ENCODE data around the gene GLB1L3.

The GLB1L3 gene

GRCh38 chr11:134345237-134345550 lies 69.0 kb downstream of the GLB1L3 start:
- no peak for DNase-seq

- no peak for DNase-seq
These were observed 70.2 kb downstream of the GLB1L3 start for GRCh38 chr11:134346101-134346975.

GRCh38 chr11:134346976-134347350 lies 70.8 kb downstream of the GLB1L3 start:
- no peak for DNase-seq

GRCh38 chr11:134347441-134347840 lies 71.3 kb downstream of the GLB1L3 start:
- no peak for DNase-seq

GRCh38 chr11:134349109-134349801 lies 73.1 kb downstream of the GLB1L3 start:
- DNase-seq, result no peak

- no peak for DNase-seq
These were observed 73.7 kb downstream of the GLB1L3 start for GRCh38 chr11:134349802-134350355.

- no peak for DNase-seq
These were observed 74.2 kb downstream of the GLB1L3 start for GRCh38 chr11:134350381-134350780.

- DNase-seq, result no peak
These were observed 75.9 kb downstream of the GLB1L3 start for GRCh38 chr11:134352111-134352510.

- no peak for DNase-seq
These were observed 79.0 kb downstream of the GLB1L3 start for GRCh38 chr11:134355136-134355535.

GRCh38 chr11:134355656-134356055 lies 79.5 kb downstream of the GLB1L3 start:
- no peak for DNase-seq

GRCh38 chr11:134356656-134357544 lies 80.7 kb downstream of the GLB1L3 start:
- no peak for DNase-seq

- DNase-seq, result no peak
These were observed 81.3 kb downstream of the GLB1L3 start for GRCh38 chr11:134357545-134357839.

- DNase-seq, result no peak
These were observed 82.1 kb downstream of the GLB1L3 start for GRCh38 chr11:134358165-134358855.

- no peak for DNase-seq
These were observed 82.8 kb downstream of the GLB1L3 start for GRCh38 chr11:134358856-134359490.

- no peak for DNase-seq
These were observed 83.5 kb downstream of the GLB1L3 start for GRCh38 chr11:134359646-134360045.

GRCh38 chr11:134360050-134360835 lies 84.1 kb downstream of the GLB1L3 start:
- DNase-seq, result no peak

- DNase-seq, result no peak
These were observed 85.5 kb downstream of the GLB1L3 start for GRCh38 chr11:134361661-134362060.

- no peak for DNase-seq
These were observed 86.2 kb downstream of the GLB1L3 start for GRCh38 chr11:134362192-134362901.

- DNase-seq, result no peak
These were observed 87.0 kb downstream of the GLB1L3 start for GRCh38 chr11:134363161-134363560.

- no peak for DNase-seq
These were observed 87.4 kb downstream of the GLB1L3 start for GRCh38 chr11:134363592-134363991.

GRCh38 chr11:134364261-134364660 lies 88.1 kb downstream of the GLB1L3 start:
- DNase-seq, result no peak

Measured in DMS153 (cell line).